Mononuclear cell (primary cell): ENCODE results near the gene ENGASE. TPM values are rescaled to one million over a fixed set of nuclear protein-coding genes. Genes with fewer than 3 reads are reported as not detected.

ENCODE experiments used
- H3K27me3 ChIP-seq: 2 replicates; pipeline ENCODE4 v1.6.0; 2011; ENCODE audit warnings: low read length, control low read depth; ENCODE audit not compliant: insufficient read depth
- H3K4me1 ChIP-seq: 2 replicates; pipeline ENCODE4 v1.5.1; 2011; ENCODE audit warnings: mild to moderate bottlenecking, low read length, control low read depth; ENCODE audit not compliant: insufficient read depth
- H3K4me3 ChIP-seq: 2 replicates; pipeline ENCODE4 v1.5.1; 2011; ENCODE audit warnings: mild to moderate bottlenecking, low read length, moderate library complexity
- H3K9me3 ChIP-seq: 2 replicates; pipeline ENCODE4 v1.5.1; 2011; ENCODE audit warnings: low read depth, mild to moderate bottlenecking, control low read depth, low read length
- total RNA-seq: library from RNA; depleted of rRNA; stranded (reverse); fragments of >200 nt; gene quantifications from one replicate; pipeline ENCODE4 v1.2.3, GENCODE V29; 2012

The ENGASE gene
- total RNA-seq, 1 donor: 25.2 TPM

DNA sequence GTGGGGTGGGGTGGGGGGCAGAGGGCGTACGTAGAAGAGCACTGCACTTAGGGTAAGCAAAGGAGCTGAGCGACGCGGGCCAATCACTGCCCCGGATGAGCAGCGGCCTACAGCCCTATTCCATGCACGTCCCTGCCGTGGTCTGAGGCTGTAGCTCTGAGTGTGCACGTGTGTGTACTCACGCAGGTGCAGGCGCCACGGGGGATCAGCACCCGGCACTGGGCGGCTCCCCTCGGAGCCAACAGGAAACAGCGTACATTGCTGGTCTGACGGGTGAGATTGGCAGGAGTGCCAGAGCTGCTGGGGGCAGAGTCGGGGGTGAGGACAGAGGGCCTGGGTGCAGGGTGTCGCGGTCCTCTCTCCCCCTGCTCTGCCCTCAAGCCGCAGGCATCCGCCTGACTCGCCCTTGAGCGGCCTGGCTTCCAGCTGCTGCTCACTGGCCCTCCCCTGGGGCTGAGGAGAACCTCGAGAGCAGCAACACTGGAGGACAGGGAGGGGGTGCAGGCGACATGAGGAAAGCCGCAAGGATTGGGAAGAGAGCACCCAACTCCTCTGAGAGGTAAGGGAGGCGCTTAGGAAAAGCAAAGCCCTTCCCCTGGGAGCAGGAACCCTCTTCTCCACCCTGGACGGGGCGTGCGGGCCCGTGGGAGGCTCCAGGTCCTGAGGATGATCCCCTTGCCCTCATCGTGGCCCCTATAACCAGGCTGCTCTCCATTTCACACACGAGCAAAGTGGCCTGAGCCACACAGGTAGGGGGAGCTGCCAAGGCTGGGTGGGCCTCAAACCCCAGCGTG lies 57.8 kb downstream of the ENGASE start:
- H3K4me3 ChIP-seq: no peak overlapping the region
- H3K9me3 ChIP-seq: no peaks in the 10 kb centered on the region
- no peaks in the 10 kb centered on the region for H3K4me1 ChIP-seq
- no peaks in the 10 kb centered on the region for H3K27me3 ChIP-seq

DNA sequence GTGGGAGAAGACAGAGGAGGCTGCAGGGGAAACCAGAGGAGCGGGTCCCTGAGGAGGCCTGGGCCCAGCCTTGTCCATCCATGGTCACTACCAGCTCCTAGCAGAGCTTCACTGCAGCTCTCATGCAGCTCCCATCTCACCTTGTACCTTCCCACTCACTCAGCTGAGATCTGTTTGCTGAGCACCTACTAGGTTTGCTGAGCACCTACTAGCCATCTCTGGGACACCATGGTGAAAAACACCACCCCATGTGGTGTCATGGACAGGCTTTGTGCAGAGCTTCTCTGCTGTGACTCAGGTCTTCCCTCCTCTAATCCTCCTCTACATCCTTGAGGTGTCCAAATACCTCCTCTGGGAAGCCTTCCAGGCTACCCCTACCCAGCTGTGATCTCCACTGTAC lies 58.6 kb downstream of the ENGASE start:
- Histone ChIP-seq H3K4me3 (no peak overlapping the region), H3K9me3 (no peaks in the 10 kb centered on the region), H3K4me1 (no peaks in the 10 kb centered on the region), H3K27me3 (no peaks in the 10 kb centered on the region)

DNA sequence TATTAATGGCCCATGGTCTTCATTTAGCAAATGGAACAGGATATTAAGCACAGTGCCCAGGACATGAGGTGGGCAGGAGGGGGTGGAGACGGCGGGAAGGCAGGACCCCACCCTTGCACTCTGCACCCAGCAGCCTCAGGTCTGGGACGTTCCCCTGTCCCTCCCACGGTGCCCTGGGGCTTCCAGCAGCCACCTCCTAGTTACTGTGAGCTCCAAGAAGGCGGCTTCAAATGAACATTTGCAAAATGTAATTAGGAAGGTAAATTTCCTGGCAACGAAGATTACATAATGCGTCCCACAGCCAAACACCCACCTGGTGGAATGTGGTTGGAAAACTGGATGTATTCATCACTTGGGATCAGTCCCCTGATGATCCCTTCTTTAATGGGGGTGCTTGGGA lies 59.4 kb downstream of the ENGASE start:
- no peaks in the 10 kb centered on the region for H3K9me3 ChIP-seq
- H3K4me3 ChIP-seq: no peak overlapping the region
- no peaks in the 10 kb centered on the region for H3K27me3 ChIP-seq
- H3K4me1 ChIP-seq: no peaks in the 10 kb centered on the region

DNA sequence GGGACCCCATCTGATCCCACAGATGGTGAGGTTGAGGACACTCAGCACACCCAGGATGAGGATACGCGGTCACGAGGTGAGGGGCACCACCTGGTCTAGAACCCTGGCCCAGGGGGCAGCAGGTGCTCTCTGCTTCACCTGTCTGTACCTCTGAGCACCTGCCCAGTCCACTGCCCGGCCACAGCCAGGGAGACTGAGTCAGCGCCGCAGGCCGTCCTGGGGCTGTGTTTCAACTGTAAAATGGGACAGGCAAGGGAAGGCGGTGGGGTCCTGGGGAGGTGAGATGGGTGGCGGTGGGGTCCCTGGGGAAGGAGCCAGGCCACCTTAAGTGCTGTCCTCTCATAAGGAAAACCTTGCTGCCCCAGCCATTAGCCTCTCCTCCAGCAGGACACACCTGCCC lies 60.4 kb downstream of the ENGASE start:
- Histone ChIP-seq H3K4me1 (no peaks in the 10 kb centered on the region), H3K9me3 (no peaks in the 10 kb centered on the region), H3K27me3 (no peaks in the 10 kb centered on the region), H3K4me3 (no peak overlapping the region)

DNA sequence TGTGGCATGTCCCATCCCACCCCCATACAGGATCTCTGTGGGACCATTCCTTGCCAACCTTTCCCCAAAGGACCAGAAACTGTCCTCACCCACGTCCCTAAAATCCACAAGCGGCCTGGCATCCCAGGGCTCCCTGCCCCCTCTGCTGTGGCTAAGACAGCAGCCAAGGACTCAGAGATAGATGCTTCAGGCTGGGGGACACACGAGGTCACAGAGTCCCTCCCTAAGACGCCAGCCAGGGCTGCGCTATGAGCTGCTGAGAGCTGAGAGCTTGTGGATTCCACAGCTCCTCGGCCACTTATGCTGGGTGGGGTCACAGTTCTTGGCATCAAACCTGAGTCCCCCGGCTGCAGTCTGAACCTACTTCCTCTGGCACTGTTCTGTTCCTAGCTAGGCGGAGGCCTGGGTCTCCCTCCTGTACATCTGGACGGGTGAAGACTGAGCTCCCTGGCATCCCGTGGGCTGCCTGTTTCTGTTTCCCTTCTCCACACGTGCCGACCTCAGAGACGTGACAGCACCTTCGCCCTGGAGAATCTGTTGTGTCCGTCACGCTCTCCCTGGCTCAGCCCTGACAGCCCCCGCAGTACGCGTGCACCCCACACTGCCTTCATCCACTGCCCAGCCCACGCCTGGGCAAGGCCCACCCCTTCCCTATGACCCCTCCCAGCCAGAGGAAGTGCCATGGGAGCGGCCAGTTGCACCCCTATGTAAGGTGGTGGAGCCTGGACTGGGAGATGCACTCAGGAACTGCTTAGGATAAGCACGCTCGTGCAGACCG lies 61.2 kb downstream of the ENGASE start:
- H3K4me1 ChIP-seq: no peaks in the 10 kb centered on the region
- no peaks in the 10 kb centered on the region for H3K27me3 ChIP-seq
- H3K4me3 ChIP-seq: no peak overlapping the region
- H3K9me3 ChIP-seq: no peaks in the 10 kb centered on the region

Other genes with a start within 250 kb of the ENGASE start
- gene USP36, start 234.0 kb upstream of the ENGASE start, total RNA-seq: 170 TPM
- gene CEP295NL, start 171.6 kb upstream of the ENGASE start, total RNA-seq: 5.9 TPM
- 19.9 TPM for gene TIMP2, start 149.4 kb upstream of the ENGASE start, total RNA-seq
- 20.5 TPM for gene LGALS3BP, start 94.9 kb upstream of the ENGASE start, total RNA-seq
- gene CANT1, start 65.1 kb upstream of the ENGASE start, total RNA-seq: 28.1 TPM
- gene C1QTNF1, start 50.7 kb upstream of the ENGASE start, total RNA-seq: 0.10 TPM